GM12874 (cell line): ENCODE results near the gene PAPPA2.

Experiments
- CTCF ChIP-seq: IDR thresholded peaks from 2 replicates; pipeline ENCODE4 v1.5.1; 2011; ENCODE audit warnings: low read depth, mild to moderate bottlenecking, control low read depth, low read length, moderate library complexity; ENCODE audit not compliant: insufficient read depth

Gene PAPPA2

GRCh38 chr1:176701151-176701866 is 238.3 kb downstream of the PAPPA2 start:
- TF ChIP-seq CTCF, result no peak

- no peak for TF ChIP-seq CTCF
Measured at GRCh38 chr1:176702901-176703300, 239.9 kb downstream of the PAPPA2 start.

- TF ChIP-seq CTCF, result no peak
Measured at GRCh38 chr1:176705585-176705984, 242.6 kb downstream of the PAPPA2 start.

- no peak for TF ChIP-seq CTCF
Measured at GRCh38 chr1:176717066-176717750, 254.2 kb downstream of the PAPPA2 start.

GRCh38 chr1:176719447-176719846 is 256.5 kb downstream of the PAPPA2 start:
- no peak for TF ChIP-seq CTCF

GRCh38 chr1:176720838-176721237 is 257.9 kb downstream of the PAPPA2 start:
- no peak for TF ChIP-seq CTCF

- no peak for TF ChIP-seq CTCF
Measured at GRCh38 chr1:176733661-176734060, 270.7 kb downstream of the PAPPA2 start.
